Measurements from ENCODE around the gene SYCP2L.
"Not testable (repeated sequence)": the region's sequence is repeated elsewhere in the genome, so short reads cannot be mapped to it uniquely, and the experiment has no call there.

The SYCP2L gene

DNA sequence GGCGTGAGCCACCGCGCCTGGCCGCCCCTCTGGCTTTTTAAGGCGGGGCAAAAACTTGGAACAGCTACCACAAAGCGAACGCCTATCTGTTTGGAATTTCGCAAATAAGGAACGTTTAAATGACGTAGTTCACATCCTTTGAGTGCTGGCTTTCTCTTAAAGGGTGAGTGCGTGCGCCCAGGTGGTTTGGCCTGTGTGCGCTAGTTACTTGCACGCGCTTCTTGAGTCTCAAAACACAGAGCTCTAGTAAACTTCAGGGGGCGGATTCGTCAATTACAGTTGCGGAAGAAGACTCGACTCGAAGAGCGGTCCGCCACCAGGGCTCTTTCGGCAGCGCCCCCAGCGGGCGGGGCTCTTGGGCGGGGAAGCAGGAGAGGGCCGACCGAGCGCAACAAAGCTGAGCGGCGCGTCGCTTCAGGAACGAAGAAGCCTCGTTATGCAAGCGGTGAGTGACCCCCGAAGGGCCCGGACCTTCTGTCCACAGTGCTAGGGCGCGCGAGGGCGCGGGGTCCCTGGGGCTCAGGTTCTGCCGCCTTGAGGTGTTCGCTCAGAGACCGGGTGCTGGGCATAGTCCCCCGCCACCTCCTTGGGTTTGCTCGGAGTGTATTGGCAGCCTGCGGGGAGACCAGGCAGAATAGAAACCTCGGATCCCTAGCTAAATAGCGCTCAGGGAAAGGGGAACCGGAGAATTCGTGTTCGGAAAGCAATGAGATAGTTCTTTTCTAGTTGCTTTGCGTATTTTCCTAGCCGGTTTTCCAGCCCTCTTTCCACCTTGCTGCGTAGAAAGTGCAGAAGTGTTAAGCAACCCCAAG lies at the start of gene SYCP2L:
Gene SYCP2L, plus strand, starts transcription at position 362 of the 812 bp plus-strand sequence. Its CDS starts 75 bp downstream, at position 437.
- no peaks in the 10 kb centered on the region for H3K9me3 ChIP-seq (ENCODE audit: control insufficient read depth, insufficient read depth, low read length)
- peaks cover 6% of the 10 kb centered on the region; the same call in 1 of the 2 replicates for H3K4me1 ChIP-seq (ENCODE audit: insufficient read depth, low read length)
- peak within 1 kb of the TSS; percentile 94 for H3K9ac ChIP-seq (ENCODE audit: low read depth, low read length)
- H3K36me3 ChIP-seq (ENCODE audit: insufficient read depth, low read length), result no peaks in the 10 kb centered on the region; the same call in 1 of the 2 replicates

DNA sequence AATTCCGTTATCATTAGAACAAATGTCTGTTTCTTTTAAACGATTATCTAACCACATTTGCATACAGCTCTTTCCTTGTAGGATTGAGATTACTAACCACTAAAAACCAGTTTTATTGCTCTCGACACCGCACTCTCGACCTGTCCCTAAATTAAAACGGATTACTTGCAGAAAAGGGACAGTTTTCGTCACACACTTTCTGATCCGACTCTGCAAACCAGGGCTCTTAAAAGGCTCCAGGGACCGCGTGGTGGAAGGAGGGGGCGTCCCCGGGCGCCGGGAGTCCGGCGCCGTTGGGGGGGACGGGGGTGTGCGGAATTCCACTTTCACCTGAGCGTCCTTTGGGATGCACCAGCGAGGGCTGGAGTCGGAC lies 49.2 kb upstream of the SYCP2L start:
- peak overlapping the region; percentile 81 for H3K9ac ChIP-seq (ENCODE audit: low read depth, low read length)
- H3K9me3 ChIP-seq (ENCODE audit: control insufficient read depth, insufficient read depth, low read length), result no peaks in the 10 kb centered on the region
- no peaks in the 10 kb centered on the region for H3K36me3 ChIP-seq (ENCODE audit: insufficient read depth, low read length)
- no peaks in the 10 kb centered on the region for H3K4me1 ChIP-seq (ENCODE audit: insufficient read depth, low read length)

DNA sequence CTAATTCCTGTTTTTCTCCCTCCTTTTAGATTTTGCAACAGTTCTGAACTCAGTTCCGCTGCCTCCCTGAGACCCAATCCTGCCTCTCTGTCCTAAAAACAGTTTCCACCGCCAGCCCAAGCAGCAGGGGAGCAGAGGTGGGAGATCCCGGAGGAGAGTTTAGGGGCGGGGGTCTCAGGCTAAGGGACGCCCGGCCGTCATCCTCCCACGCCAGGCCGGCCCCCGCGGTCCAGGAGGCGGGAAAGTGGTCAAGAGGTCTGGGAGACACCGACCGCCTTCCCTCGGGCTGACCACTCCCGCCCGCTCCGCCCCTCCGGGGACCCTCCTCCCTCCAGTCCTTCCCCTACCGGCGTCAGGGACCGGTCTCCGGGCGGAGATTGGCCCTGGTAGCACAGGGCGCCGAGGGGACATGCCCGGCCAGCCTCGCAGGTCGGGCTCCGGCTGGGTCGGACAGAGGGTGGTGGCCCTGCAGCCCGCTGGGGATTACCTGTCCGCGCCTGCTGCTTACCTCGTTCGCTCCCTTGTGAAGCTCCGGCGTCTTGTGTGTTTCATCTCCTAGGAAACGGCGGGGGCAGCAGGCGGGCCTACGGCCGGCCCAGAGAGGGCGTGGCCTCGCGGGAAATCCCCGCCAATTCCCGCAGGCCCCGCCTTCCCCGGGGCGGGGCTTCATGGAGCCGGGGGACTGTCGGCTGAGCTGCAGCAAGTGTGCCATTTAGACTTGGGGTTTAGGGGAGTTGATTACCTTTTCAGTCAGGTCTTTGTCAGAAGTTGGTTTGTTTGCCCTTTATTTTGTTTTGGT lies 48.7 kb upstream of the SYCP2L start, which contains the start of gene MAK:
Gene MAK, minus strand, starts transcription at position 545 of the 799 bp plus-strand sequence. CDS start 7,891 bp downstream, outside the sequence.
- Histone ChIP-seq H3K36me3 (ENCODE audit: insufficient read depth, low read length) (no peaks in the 10 kb centered on the region), H3K9ac (ENCODE audit: low read depth, low read length) (peak within 1 kb of the TSS; percentile 81), H3K9me3 (ENCODE audit: control insufficient read depth, insufficient read depth, low read length) (no peaks in the 10 kb centered on the region), H3K4me1 (ENCODE audit: insufficient read depth, low read length) (no peaks in the 10 kb centered on the region)

DNA sequence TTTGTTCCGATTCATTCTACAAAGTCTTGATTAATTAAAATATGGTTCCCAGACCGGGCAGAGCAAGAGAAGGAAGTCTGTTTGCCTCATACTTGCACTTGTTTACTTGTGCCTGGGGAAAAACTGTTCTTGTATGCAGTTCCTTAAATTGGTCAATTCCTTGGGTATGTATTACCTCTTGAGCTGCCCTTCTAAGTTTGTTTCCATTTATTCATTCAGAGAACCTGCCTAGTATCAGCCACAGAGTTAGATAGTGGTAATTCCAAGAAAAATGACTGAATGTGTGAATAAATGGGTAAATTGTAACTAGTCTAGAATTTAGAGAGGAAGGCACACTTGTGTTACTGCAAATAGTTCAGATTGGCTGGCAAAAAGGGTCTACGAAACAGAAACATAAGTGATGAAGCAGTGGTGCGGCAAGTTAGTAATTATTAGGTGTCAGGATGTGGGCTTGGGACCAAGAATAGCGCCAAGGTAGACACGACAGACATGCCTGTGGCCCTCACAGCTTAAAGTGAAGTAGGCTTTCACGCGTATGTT lies 48.0 kb upstream of the SYCP2L start:
- Histone ChIP-seq H3K36me3 (ENCODE audit: insufficient read depth, low read length) (no peaks in the 10 kb centered on the region), H3K4me1 (ENCODE audit: insufficient read depth, low read length) (no peaks in the 10 kb centered on the region), H3K9me3 (ENCODE audit: control insufficient read depth, insufficient read depth, low read length) (no peaks in the 10 kb centered on the region; the same call in 1 of the 2 replicates), H3K9ac (ENCODE audit: low read depth, low read length) (peak overlapping the region; percentile 81; the same call in 1 of the 2 replicates)

DNA sequence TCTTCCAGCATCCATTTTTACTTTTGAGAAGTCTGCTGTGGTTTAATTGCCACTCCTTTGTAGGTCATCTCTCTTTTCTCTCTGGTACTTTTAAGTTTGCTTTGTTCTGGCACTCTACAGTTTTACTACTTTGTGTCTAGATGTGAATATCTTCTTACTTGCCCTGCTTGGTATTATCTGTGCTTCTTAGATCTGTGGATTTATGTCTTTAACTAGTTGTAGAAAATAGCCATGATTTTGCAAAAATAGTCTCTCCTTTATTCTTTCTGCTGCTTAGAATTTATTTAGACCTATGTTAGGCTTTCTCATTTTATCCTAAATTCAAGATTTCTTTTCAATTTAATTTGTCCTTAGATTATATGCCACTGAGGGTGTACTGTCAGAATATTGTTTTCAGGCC lies 43.3 kb upstream of the SYCP2L start:
- Histone ChIP-seq H3K9ac (ENCODE audit: low read depth, low read length) (no peak overlapping the region), H3K4me1 (ENCODE audit: insufficient read depth, low read length) (no peaks in the 10 kb centered on the region), H3K36me3 (ENCODE audit: insufficient read depth, low read length) (no peaks in the 10 kb centered on the region), H3K9me3 (ENCODE audit: control insufficient read depth, insufficient read depth, low read length) (no peaks in the 10 kb centered on the region; the same call in 1 of the 2 replicates)

DNA sequence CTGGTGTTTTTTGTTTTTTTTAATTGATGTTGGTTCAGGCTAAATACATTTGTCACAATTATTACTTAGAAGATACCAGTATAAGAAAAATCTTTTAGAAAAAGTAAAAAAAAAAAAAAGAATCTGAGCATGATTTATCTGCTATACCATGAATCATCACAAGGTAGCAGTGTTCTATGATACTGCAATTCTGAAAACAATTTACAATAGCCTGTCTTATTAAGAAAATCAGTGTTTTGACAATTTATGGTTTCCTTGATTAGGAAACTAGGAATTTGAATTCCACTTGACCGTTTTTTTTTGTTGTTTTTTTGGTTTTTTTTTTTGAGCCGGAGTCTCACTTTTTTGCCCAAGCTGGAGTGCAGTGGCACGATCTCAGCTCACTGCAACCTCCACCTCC lies 39.2 kb upstream of the SYCP2L start:
- no peaks in the 10 kb centered on the region for H3K4me1 ChIP-seq (ENCODE audit: insufficient read depth, low read length)
- H3K9me3 ChIP-seq (ENCODE audit: control insufficient read depth, insufficient read depth, low read length), result no peaks in the 10 kb centered on the region; the same call in 1 of the 2 replicates
- no peaks in the 10 kb centered on the region for H3K36me3 ChIP-seq (ENCODE audit: insufficient read depth, low read length)
- no peak overlapping the region for H3K9ac ChIP-seq (ENCODE audit: low read depth, low read length)

DNA sequence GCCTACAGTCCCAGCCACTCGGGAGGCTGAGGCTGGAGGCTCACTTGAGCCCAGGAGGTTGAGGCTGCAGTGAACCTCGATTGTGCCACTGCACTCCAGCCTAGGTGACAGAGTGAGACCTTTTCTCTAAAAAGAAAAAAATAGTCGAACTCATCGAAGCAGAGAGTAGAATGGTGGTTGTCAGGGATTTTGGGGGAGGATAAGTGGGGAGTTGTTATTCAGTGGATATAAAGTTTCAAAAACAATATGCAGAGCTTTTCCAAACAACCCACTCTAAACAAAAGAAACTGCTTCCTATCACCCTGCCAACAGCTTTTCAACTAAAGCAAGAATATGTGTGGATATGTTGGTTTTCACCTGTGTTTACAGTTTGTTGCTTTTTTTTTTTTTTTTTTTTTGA lies 37.0 kb upstream of the SYCP2L start:
- H3K9me3 ChIP-seq (ENCODE audit: control insufficient read depth, insufficient read depth, low read length), result no peaks in the 10 kb centered on the region; the same call in 1 of the 2 replicates
- no peak overlapping the region for H3K9ac ChIP-seq (ENCODE audit: low read depth, low read length)
- H3K36me3 ChIP-seq (ENCODE audit: insufficient read depth, low read length), result no peaks in the 10 kb centered on the region
- H3K4me1 ChIP-seq (ENCODE audit: insufficient read depth, low read length), result no peaks in the 10 kb centered on the region

DNA sequence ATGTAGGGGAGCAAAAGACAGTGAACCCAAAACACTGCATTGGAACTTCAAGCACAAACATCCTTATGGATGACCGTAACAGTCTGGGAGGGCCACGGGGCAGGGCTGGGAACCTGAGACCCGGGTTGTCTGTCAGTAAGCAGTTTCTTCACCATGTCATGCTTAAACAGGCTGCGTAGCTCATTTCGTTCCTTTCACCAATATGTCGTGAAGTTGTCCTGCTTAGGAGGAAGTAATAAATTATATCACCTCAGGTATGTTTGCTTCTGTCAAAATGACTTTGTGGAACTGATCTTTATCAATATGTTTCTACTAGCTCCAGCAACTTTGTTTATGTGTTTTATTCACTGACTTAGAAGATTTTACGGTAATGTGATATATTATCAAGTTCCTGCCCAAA lies 36.1 kb upstream of the SYCP2L start:
- no peaks in the 10 kb centered on the region for H3K36me3 ChIP-seq (ENCODE audit: insufficient read depth, low read length)
- H3K9me3 ChIP-seq (ENCODE audit: control insufficient read depth, insufficient read depth, low read length), result no peaks in the 10 kb centered on the region; the same call in 1 of the 2 replicates
- H3K9ac ChIP-seq (ENCODE audit: low read depth, low read length), result no peak overlapping the region
- no peaks in the 10 kb centered on the region for H3K4me1 ChIP-seq (ENCODE audit: insufficient read depth, low read length)

DNA sequence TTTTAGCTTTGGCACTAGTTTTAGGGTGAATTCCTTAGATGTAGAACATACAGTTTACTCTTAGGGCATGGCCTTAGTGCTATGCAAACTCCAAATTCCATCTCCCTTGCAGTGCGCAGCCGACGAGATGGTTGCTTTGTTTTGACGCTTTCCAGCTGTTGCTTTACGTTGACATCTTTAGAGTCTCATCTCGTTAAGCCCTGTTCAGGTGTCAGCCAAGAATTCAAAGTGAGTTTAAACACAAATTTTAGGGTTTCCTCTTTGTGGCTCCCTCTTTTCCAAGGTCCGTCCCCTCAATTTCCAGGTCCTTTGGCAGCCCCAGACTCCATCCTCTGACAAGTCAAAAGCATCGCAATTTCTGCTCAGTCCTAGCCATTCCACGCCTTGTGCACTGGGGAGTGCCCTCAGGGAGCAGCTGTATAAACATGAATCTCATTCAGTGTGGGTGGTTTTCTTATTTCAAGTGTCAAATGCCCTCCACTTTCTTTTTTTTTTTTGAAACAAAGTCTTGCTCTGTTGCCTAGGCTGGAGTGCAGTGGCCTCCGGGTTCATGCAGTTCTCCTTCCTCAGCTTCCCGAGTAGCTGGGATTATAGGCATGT lies 34.4 kb upstream of the SYCP2L start:
- Histone ChIP-seq H3K9ac (ENCODE audit: low read depth, low read length) (no peak overlapping the region), H3K36me3 (ENCODE audit: insufficient read depth, low read length) (no peaks in the 10 kb centered on the region), H3K4me1 (ENCODE audit: insufficient read depth, low read length) (no peaks in the 10 kb centered on the region), H3K9me3 (ENCODE audit: control insufficient read depth, insufficient read depth, low read length) (no peaks in the 10 kb centered on the region; the same call in 1 of the 2 replicates)

DNA sequence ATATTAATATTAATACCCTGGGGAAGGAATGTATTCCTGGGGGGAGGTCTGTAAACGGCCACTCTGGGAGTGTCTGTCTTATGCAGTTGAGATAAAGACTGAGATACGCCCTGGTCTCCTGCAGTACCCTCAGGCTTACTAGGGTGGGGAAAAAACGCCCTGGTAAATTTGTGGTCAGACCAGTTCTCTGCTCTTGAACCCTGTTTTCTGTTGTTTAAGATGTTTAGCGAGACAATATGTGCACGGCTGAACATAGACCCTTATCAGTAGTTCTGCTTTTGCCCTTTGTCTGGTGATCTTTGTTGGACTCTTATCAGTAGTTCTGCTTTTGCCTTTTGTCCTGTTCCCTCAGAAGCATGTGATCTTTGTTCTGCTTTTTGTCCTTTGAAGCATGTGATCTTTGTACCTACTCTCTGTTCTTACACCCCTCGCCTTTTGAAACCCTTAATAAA lies 33.0 kb upstream of the SYCP2L start:
- not testable (repeated sequence) for H3K4me1 ChIP-seq (ENCODE audit: insufficient read depth, low read length); H3K9me3 ChIP-seq (ENCODE audit: control insufficient read depth, insufficient read depth, low read length); H3K36me3 ChIP-seq (ENCODE audit: insufficient read depth, low read length); H3K9ac ChIP-seq (ENCODE audit: low read depth, low read length)

DNA sequence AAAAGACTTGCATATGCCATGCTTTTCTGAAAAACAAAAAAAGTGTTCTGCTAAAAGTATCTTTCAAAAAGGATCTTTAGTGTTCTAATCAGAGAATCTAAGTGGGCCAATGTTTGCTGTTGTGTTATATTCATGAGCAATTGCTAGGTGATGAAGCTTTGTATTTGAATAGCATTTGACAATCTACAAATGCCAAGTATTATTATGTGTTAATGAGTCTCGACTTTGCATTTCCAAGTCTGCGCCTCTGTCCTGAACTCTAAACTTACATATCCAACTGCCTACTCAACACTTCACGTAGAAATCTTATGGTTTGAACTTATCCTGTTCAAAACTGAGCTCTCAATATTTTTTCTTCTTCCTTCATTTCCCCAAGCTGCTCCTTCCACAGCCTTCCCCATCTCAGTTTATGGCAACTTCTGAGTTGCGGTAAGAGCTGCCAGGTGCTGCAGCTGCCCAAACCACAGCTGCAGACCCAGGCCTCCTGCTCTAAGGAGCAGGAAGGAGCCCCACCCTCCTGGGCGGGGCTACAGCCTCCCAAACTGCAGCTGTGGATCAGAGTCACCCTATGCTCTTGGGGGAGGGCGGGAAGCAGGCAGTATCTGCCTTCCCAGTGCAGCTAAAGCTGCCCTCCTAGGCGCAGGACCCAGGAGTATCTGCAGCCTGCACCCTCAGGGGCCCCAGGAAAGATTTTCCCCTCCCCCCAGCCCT lies 31.8 kb upstream of the SYCP2L start:
- no peak overlapping the region for H3K9ac ChIP-seq (ENCODE audit: low read depth, low read length)

DNA sequence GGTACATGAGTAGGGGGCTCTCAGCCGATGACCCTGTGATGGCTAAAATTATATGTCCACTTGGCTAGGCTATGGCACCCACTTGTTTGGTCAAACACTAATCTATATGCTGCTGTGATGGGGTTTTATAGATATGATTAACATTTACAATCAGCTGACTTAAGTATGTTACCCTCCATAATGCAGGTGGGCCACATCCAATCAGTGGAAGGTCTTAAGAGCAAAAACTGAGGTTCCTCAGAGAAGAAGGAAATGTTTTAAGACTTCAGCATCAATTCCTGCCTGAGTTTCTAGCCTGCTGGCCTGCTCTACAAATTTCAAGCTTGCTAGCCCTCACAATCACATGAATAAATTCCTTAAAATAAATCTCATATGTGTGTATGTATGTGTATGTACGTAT lies 29.6 kb upstream of the SYCP2L start:
- no peaks in the 10 kb centered on the region; the same call in 1 of the 2 replicates for H3K9me3 ChIP-seq (ENCODE audit: control insufficient read depth, insufficient read depth, low read length)
- H3K4me1 ChIP-seq (ENCODE audit: insufficient read depth, low read length), result no peaks in the 10 kb centered on the region
- no peaks in the 10 kb centered on the region for H3K36me3 ChIP-seq (ENCODE audit: insufficient read depth, low read length)
- no peak overlapping the region for H3K9ac ChIP-seq (ENCODE audit: low read depth, low read length)

More for the DNA sequence above, 31.8 kb upstream of the SYCP2L start:
- no peaks in the 10 kb centered on the region; the same call in 1 of the 2 replicates for H3K9me3 ChIP-seq (ENCODE audit: control insufficient read depth, insufficient read depth, low read length)
- no peaks in the 10 kb centered on the region for H3K36me3 ChIP-seq (ENCODE audit: insufficient read depth, low read length)
- no peaks in the 10 kb centered on the region for H3K4me1 ChIP-seq (ENCODE audit: insufficient read depth, low read length)

DNA sequence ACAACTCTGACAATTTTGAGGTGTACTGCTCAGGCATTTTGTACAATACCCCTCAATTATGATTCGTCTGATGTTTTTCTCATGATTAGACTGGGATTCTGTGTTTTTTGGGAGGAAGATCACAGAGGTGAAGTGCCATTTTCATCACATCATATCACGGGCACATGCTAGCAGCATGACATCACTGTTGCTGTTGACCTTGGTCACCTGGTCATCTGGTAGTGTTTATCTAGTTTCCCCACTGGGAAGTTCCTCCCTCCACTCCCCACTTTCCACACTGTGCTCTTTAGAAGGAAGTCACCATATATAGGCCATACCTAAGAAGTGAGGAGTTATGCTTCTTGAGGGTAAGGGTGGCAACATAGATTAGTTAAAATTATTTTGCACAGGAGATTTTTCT lies 25.8 kb upstream of the SYCP2L start:
- H3K9me3 ChIP-seq (ENCODE audit: control insufficient read depth, insufficient read depth, low read length), result no peaks in the 10 kb centered on the region

More for the DNA sequence above, 25.8 kb upstream of the SYCP2L start:
- Histone ChIP-seq H3K4me1 (ENCODE audit: insufficient read depth, low read length) (no peaks in the 10 kb centered on the region), H3K36me3 (ENCODE audit: insufficient read depth, low read length) (no peaks in the 10 kb centered on the region), H3K9ac (ENCODE audit: low read depth, low read length) (no peak overlapping the region)

All from ES-I3 (cell line).